HCT116 (cell line): ENCODE measurements around the gene ANKEF1. TPM values are rescaled to one million over a fixed set of nuclear protein-coding genes. Genes with fewer than 3 reads are reported as not detected.
A peak's percentile ranks its signal among the peaks of the same experiment; 100 is the strongest.

ENCODE experiments used
- ATAC-seq: fragments of 200-7000 bp; cut with Tn5 transposase; 2 replicates; pipeline ENCODE4 v1.9.1; 2020; ENCODE audit warnings: mild to moderate bottlenecking, moderate library complexity
- BruUV-seq: library from RNA; stranded (reverse); fragments of 400-500 nt; replicated peaks from 2 replicates; lab custom pipeline; 2021; lab: Mats Ljungman, UMichigan
- CTCF ChIA-PET: fragments of 300-600 bp; sonication (Branson Sonifier 250); formaldehyde crosslinking; loops from one replicate; lab custom pipeline; 2021; ENCODE audit warnings: antibody characterized with exemption; lab: Charles Lee
- POLR2A ChIA-PET: fragments of 300-600, 350-600 bp; sonication (Branson Sonifier 250); formaldehyde crosslinking; loops from one replicate; lab custom pipeline; 2021; ENCODE audit warnings: antibody characterized with exemption; lab: Charles Lee
- RAD21 ChIA-PET, 2 experiments: fragments of 300-600 bp; sonication (Branson Sonifier 250); formaldehyde crosslinking; loops; one replicate each; lab custom pipeline; 2023; ENCODE audit warnings: low total read pairs in 2 of 2; ENCODE audit not compliant: uncharacterized antibody in 2 of 2, unreplicated experiment in 2 of 2, low non-redundant PET in 1 of 2; lab: Charles Lee
- DNase-seq: peaks from one replicate; pipeline ENCODE4 v3.0.0-alpha.2; 2010; ENCODE audit warnings: low read depth, low spot score
- H2AFZ ChIP-seq: fragments of 200-600 bp; shearing (Covaris generic), sonication (generic); 2 replicates; pipeline ENCODE4 v1.6.1; 2017; ENCODE audit warnings: low read depth, mixed run types, mixed read lengths, antibody characterized with exemption, low read length; ENCODE audit not compliant: poor library complexity, severe bottlenecking
- H3K27ac ChIP-seq: 2 replicates; pipeline ENCODE4 v1.5.1; 2012; ENCODE audit warnings: low read depth, low read length
- H3K27me3 ChIP-seq: fragments of 200-600 bp; sonication (generic); 2 replicates; pipeline ENCODE4 v1.6.1; 2016; ENCODE audit warnings: mixed run types, low read length, mixed read lengths; ENCODE audit not compliant: insufficient read depth
- H3K36me3 ChIP-seq, 2 experiments: fragments of 200-500 bp in 1 of 2; fragments of 200-600 bp in 1 of 2; sonication (Bioruptor generic) in 1 of 2; sonication (generic) in 1 of 2; 2 replicates each; pipeline versions ENCODE4 v1.5.1 to v1.6.1; 2014 to 2016; ENCODE audit warnings: low read length in 2 of 2, inconsistent platforms in 1 of 2, mixed read lengths in 1 of 2, mixed run types in 1 of 2; ENCODE audit not compliant: insufficient read depth in 2 of 2, control insufficient read depth in 1 of 2
- H3K4me1 ChIP-seq, 2 experiments: fragments of 200-600 bp in 1 of 2; sonication (generic) in 1 of 2; 2 replicates each; pipeline versions ENCODE4 v1.5.1 to v1.6.1; 2012 to 2017; ENCODE audit warnings: low read length in 2 of 2, inconsistent platforms in 1 of 2, mild to moderate bottlenecking in 1 of 2, mixed read lengths in 1 of 2, mixed run types in 1 of 2, moderate library complexity in 1 of 2; ENCODE audit not compliant: insufficient read depth in 2 of 2, control insufficient read depth in 1 of 2
- H3K4me2 ChIP-seq: fragments of 200-600 bp; sonication (generic); 2 replicates; pipeline ENCODE4 v1.6.1; 2017; ENCODE audit warnings: mixed run types, low read length, mixed read lengths
- H3K4me3 ChIP-seq, 2 experiments: fragments of 200-600 bp in 1 of 2; sonication (generic) in 1 of 2; replicated peaks in 1 of 2; 2 replicates each; pipeline ENCODE4 v1.5.1; 2011 to 2016; ENCODE audit warnings: low read length in 2 of 2, control low read depth in 1 of 2, low read depth in 1 of 2, mild to moderate bottlenecking in 1 of 2, mixed read lengths in 1 of 2, mixed run types in 1 of 2
- H3K79me2 ChIP-seq: fragments of 200-600 bp; sonication (generic); 2 replicates; pipeline ENCODE4 v1.6.1; 2017; ENCODE audit warnings: mild to moderate bottlenecking, mixed run types, low read length, moderate library complexity, mixed read lengths; ENCODE audit not compliant: insufficient read depth
- H3K9ac ChIP-seq: fragments of 200-600 bp; sonication (generic); 2 replicates; pipeline ENCODE4 v1.6.1; 2016; ENCODE audit warnings: low read length, mixed read lengths
- H3K9me2 ChIP-seq: fragments of 200-600 bp; sonication (generic), shearing (Covaris generic); 2 replicates; pipeline ENCODE4 v1.6.1; 2017; ENCODE audit warnings: mixed run types, mild to moderate bottlenecking, moderate library complexity; ENCODE audit not compliant: insufficient read depth
- H3K9me3 ChIP-seq, 2 experiments: fragments of 200-500 bp in 1 of 2; fragments of 200-600 bp in 1 of 2; sonication (Bioruptor generic) in 1 of 2; sonication (generic) in 1 of 2; 2 replicates each; pipeline ENCODE4 v1.6.1; 2014 to 2017; ENCODE audit warnings: low read length in 2 of 2, mixed read lengths in 2 of 2, inconsistent platforms in 1 of 2, low read depth in 1 of 2, mild to moderate bottlenecking in 1 of 2, mixed run types in 1 of 2, moderate library complexity in 1 of 2; ENCODE audit not compliant: control insufficient read depth in 1 of 2, insufficient read depth in 1 of 2
- H4K20me1 ChIP-seq: fragments of 200-600 bp; sonication (generic), shearing (Covaris generic); 2 replicates; pipeline ENCODE4 v1.6.1; 2017; ENCODE audit warnings: mixed run types, mild to moderate bottlenecking, moderate library complexity; ENCODE audit not compliant: insufficient read depth
- FOSL1 ChIP-seq: IDR thresholded peaks from 2 replicates; pipeline ENCODE4 v1.6.1; 2012; ENCODE audit warnings: low read depth
- JUND ChIP-seq: IDR thresholded peaks from 2 replicates; pipeline ENCODE4 v1.6.1; 2012
- RAD21 ChIP-seq: IDR thresholded peaks from 2 replicates; pipeline ENCODE4 v1.6.1; 2012; ENCODE audit warnings: low read depth, mild to moderate bottlenecking
- SP1 ChIP-seq: IDR thresholded peaks from 2 replicates; pipeline ENCODE4 v1.6.1; 2012; ENCODE audit warnings: low read depth
- YY1 ChIP-seq: IDR thresholded peaks from 2 replicates; pipeline ENCODE4 v1.6.1; 2011; ENCODE audit warnings: low read length, low read depth, moderate library complexity, mild to moderate bottlenecking; ENCODE audit not compliant: insufficient replicate concordance; ENCODE audit errors: extremely low read depth
- intact Hi-C: fragments of 100-400 bp; cut with micrococcal nuclease; formaldehyde crosslinking; loops from 2 replicates; pipeline ENCODE4 v1.10.0; 2022
- total RNA-seq: library from RNA; stranded (reverse); gene quantifications from one replicate; pipeline ENCODE4 v1.2.1, GENCODE V29; 2021; ENCODE audit not compliant: unreplicated experiment
- TF ChIP-seq, protein P1 (sequence below), 3 experiments: fragments of 200-600 bp in 1 of 3; sonication (generic) in 1 of 3; IDR thresholded peaks in 2 of 3; conservative IDR thresholded peaks in 1 of 3; 2 replicates each; pipeline ENCODE4 v1.5.1; 2012 to 2017; ENCODE audit warnings: low read depth in 2 of 3, low read length in 2 of 3, antibody characterized with exemption in 1 of 3, borderline replicate concordance in 1 of 3, control low read depth in 1 of 3, mild to moderate bottlenecking in 1 of 3, mixed read lengths in 1 of 3, mixed run types in 1 of 3, moderate library complexity in 1 of 3; ENCODE audit not compliant: insufficient read depth in 1 of 3

The ANKEF1 gene
- total RNA-seq, 1 experiment from 2014 or later: 15.8 TPM

DNA sequence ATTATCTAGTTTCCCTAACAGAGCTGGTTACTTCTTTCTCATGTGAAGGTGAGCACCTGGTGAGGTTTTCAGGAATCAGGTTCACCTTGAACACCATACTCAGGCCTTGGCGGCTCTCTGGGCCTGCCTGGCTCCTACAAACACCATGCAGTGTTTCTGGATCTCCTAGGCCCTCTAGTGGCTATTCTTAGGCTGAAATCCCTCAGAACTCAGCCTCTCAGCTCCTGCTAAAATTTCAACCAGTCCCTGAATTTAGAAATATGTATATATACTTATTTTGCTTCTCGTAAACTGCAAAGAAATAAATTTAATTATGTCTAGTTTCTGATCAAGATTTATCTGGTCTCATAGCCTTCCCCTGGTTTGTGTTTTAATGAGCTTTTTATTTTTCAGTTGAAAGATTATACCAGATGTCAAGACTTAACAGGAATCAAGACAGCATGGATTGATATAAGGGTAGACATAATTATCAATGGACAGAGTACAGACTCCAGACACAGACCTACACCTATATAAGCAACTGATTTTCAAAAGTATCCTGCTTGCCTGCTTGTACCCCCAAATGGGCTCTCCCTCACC is 55.9 kb downstream of the ANKEF1 start:
- no peaks in the 10 kb centered on the region for H3K27me3 ChIP-seq
- no peaks in the 10 kb centered on the region for H3K36me3 ChIP-seq
- no peak overlapping the region for H3K4me2 ChIP-seq
- no peaks in the 10 kb centered on the region for H3K79me2 ChIP-seq
- TF ChIP-seq, protein P1, sequence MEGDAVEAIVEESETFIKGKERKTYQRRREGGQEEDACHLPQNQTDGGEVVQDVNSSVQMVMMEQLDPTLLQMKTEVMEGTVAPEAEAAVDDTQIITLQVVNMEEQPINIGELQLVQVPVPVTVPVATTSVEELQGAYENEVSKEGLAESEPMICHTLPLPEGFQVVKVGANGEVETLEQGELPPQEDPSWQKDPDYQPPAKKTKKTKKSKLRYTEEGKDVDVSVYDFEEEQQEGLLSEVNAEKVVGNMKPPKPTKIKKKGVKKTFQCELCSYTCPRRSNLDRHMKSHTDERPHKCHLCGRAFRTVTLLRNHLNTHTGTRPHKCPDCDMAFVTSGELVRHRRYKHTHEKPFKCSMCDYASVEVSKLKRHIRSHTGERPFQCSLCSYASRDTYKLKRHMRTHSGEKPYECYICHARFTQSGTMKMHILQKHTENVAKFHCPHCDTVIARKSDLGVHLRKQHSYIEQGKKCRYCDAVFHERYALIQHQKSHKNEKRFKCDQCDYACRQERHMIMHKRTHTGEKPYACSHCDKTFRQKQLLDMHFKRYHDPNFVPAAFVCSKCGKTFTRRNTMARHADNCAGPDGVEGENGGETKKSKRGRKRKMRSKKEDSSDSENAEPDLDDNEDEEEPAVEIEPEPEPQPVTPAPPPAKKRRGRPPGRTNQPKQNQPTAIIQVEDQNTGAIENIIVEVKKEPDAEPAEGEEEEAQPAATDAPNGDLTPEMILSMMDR (IDR thresholded peaks at IDR 0.05 in 2 of 3, conservative IDR thresholded peaks at IDR 0.05 in 1 of 3; ENCODE audit: borderline replicate concordance in 1 of 3, insufficient read depth in 1 of 3, low read depth in 2 of 3, low read length in 2 of 3): peak; percentile 51 to 76 (median 73); a peak in 5 of 6 replicates
- TF ChIP-seq SP1 (no peak), RAD21 (peak; percentile 80)
- peaks cover 5 to 13% of the 10 kb centered on the region in 2 experiments; a peak in 3 of 4 replicates for H3K4me1 ChIP-seq
- intact Hi-C loops: loop anchor here (1.0 to 10.0 kb wide), 5 partner anchors 112 to 1454 kb away; no protein-coding TSS in a partner anchor
- ChIA-PET RAD21 (interaction anchor here (0.6 to 4.2 kb wide), 8 partner anchors 27 to 473 kb away, joined by 3 to 15 read pairs (median 8); partner anchors contain the start of gene SNAP25 (in 1 of the 2)), CTCF (interaction anchor here (0.6 to 5.4 kb wide), 19 partner anchors 9 to 1453 kb away, joined by 3 to 55 read pairs (median 4); no protein-coding TSS in a partner anchor), POLR2A (interaction anchor here (1.0 kb wide), 1 partner anchor 56 kb away, joined by 3 read pairs; no protein-coding TSS in a partner anchor)
- H4K20me1 ChIP-seq: no peaks in the 10 kb centered on the region
- H3K4me3 ChIP-seq: no peak overlapping the region
- no peak overlapping the region for H3K9ac ChIP-seq
- no peaks in the 10 kb centered on the region for H3K9me2 ChIP-seq
- no peaks in the 10 kb centered on the region for H3K9me3 ChIP-seq
- no peak overlapping the region for H2AFZ ChIP-seq
- no TSS peak for BruUV-seq
- H3K27ac ChIP-seq: no peak overlapping the region
- ATAC-seq (peak; percentile 91), DNase-seq (peak; percentile 38)

DNA sequence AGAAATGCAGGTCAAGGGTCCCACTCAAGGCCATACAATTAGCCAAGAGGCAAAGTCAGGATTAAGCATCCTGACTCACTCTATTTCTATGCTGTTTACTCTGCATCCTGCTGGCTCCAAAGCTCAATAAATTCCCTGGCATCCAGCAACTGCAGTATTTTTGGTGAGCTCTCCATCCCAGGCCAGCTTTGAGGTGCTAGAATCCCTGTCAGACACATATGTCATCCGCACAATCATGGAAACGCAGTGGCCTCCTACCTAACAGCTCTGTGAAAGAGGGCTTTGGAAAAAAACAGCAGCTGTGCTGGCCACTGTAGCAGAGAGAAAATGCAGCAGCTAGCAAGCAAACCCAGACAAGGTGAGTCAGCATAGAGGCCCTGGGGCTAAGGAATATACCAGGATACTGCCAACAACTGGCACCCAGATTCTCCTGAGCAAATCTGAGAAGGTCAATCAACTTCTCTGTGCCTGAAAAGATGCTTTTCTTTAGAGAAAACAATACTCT is 58.4 kb downstream of the ANKEF1 start:
- POLR2A ChIA-PET: no interaction called here
- ATAC-seq (peak; percentile 57), DNase-seq (no peak)
- Histone ChIP-seq H3K4me1 (peaks cover 5 to 13% of the 10 kb centered on the region in 2 experiments; a peak in 3 of 4 replicates), H3K4me3 (no peak overlapping the region), H3K4me2 (peak overlapping the region; percentile 40), H3K9me3 (no peaks in the 10 kb centered on the region), H3K36me3 (no peaks in the 10 kb centered on the region), H4K20me1 (no peaks in the 10 kb centered on the region), H3K27ac (no peak overlapping the region), H3K9ac (no peak overlapping the region), H3K79me2 (no peaks in the 10 kb centered on the region), H3K27me3 (no peaks in the 10 kb centered on the region), H3K9me2 (no peaks in the 10 kb centered on the region), H2AFZ (no peak overlapping the region)
- CTCF ChIA-PET: interaction anchor here (0.8 to 5.4 kb wide), 4 partner anchors 108 to 475 kb away, joined by 3 to 55 read pairs (median 28); no protein-coding TSS in a partner anchor
- intact Hi-C loops: loop anchor here (5.0 to 10.0 kb wide), 3 partner anchors 334 to 1452 kb away; no protein-coding TSS in a partner anchor
- BruUV-seq: no TSS peak
- peak; percentile 11; the same call in 1 of the 2 replicates for TF ChIP-seq FOSL1
- TF ChIP-seq JUND: peak; percentile 33; the same call in 1 of the 2 replicates
- no peak for TF ChIP-seq YY1
- RAD21 ChIA-PET: interaction anchor here in 1 of 2 experiments (1.3 to 4.2 kb wide), 2 partner anchors 115 to 475 kb away, joined by 4 to 15 read pairs; no protein-coding TSS in a partner anchor
